ENCODE results near the gene KHDC1.

GRCh38 chr6:73234733-73235132, 28.3 kb downstream of the KHDC1 start:
- TF ChIP-seq CTCF (conservative IDR thresholded peaks at IDR 0.05; ENCODE audit: low read depth, low read length) (no peak), POLR2A (IDR thresholded peaks at IDR 0.05; ENCODE audit: low read depth, low read length) (no peak)
